ENCODE data around the gene QRICH1. TPM values are rescaled to one million over a fixed set of nuclear protein-coding genes. Genes with fewer than 3 reads are reported as not detected.

QRICH1 gene
- total RNA-seq, 1 experiment from 2014 or later: 151 TPM

GRCh38 chr3:49028673-49029562 lies 65.0 kb downstream of the QRICH1 start, which contains the start of gene IMPDH2:
Gene IMPDH2 (minus strand): TSS chr3:49029398. CDS start chr3:49029350, 48 bp downstream.
- Histone ChIP-seq H3K79me2 (ENCODE audit: insufficient read depth, low read length) (no peaks in the 10 kb centered on the region), H3K79me1 (ENCODE audit: insufficient read depth, low read depth, low read length, poor library complexity, severe bottlenecking) (no peaks in the 10 kb centered on the region), H3K27ac (ENCODE audit: insufficient read length, low read depth, low read length) (no peak within 1 kb of the TSS), H4K20me1 (ENCODE audit: control insufficient read depth, insufficient read depth, insufficient read length) (peaks cover 7% of the 10 kb centered on the region), H3K4ac (ENCODE audit: low read depth, low read length) (no peak within 1 kb of the TSS), H3K9ac (ENCODE audit: extremely low read depth, insufficient read length, low read length) (peak within 1 kb of the TSS; percentile 76), H3K56ac (ENCODE audit: insufficient read length, low read depth, low read length) (no peak within 1 kb of the TSS), H4K8ac (replicated peaks; ENCODE audit: insufficient read length, low read depth, low read length) (no peak within 1 kb of the TSS), H3K4me2 (ENCODE audit: insufficient read depth, insufficient read length, low read length) (peak within 1 kb of the TSS; percentile 81), H4K91ac (ENCODE audit: insufficient read length, low read depth, low read length) (no peak within 1 kb of the TSS), H3K23me2 (ENCODE audit: insufficient read length, low read depth, low read length, poor library complexity, severe bottlenecking) (peaks cover 3% of the 10 kb centered on the region), H3K4me1 (ENCODE audit: insufficient read depth, low read length) (no peaks in the 10 kb centered on the region), H3K9me3 (ENCODE audit: control insufficient read depth, low read depth, low read length) (no peaks in the 10 kb centered on the region), H3K23ac (ENCODE audit: insufficient read length, low read depth, low read length) (no peak within 1 kb of the TSS), H2BK15ac (ENCODE audit: low read depth, low read length) (no peak within 1 kb of the TSS), H2AFZ (ENCODE audit: low read length) (no peak within 1 kb of the TSS), H2BK20ac (ENCODE audit: low read depth, low read length, poor library complexity, severe bottlenecking) (no peak within 1 kb of the TSS), H3K27me3 (ENCODE audit: insufficient read depth, low read length) (no peaks in the 10 kb centered on the region), H4K5ac (ENCODE audit: insufficient read length, low read depth, low read length) (no peak within 1 kb of the TSS), H2BK120ac (ENCODE audit: low read depth, low read length, poor library complexity, severe bottlenecking) (no peak within 1 kb of the TSS), H2BK12ac (ENCODE audit: insufficient read length, low read depth, low read length) (no peak within 1 kb of the TSS), H2BK5ac (ENCODE audit: insufficient read length, low read length) (no peak within 1 kb of the TSS), H3K18ac (ENCODE audit: insufficient read length, low read depth, low read length) (no peak within 1 kb of the TSS), H3K14ac (ENCODE audit: insufficient read depth, low read length) (peak within 1 kb of the TSS; percentile 72), H2AK5ac (ENCODE audit: insufficient read length, low read length) (no peak within 1 kb of the TSS), H3T11ph (ENCODE audit: low read length) (no peak within 1 kb of the TSS)
- no CpG with 5 or more reads among the region's 55 CpGs for WGBS (ENCODE audit: extremely low coverage, insufficient read length, low lambda C conversion rate)
- peaks cover 62 to 93% (median 75%) of the 10 kb centered on the region in 3 experiments for H3K36me3 Mint-ChIP-seq (ENCODE audit: insufficient read depth in 1 of 3, low read depth in 3 of 3)
- TF ChIP-seq, protein P1, sequence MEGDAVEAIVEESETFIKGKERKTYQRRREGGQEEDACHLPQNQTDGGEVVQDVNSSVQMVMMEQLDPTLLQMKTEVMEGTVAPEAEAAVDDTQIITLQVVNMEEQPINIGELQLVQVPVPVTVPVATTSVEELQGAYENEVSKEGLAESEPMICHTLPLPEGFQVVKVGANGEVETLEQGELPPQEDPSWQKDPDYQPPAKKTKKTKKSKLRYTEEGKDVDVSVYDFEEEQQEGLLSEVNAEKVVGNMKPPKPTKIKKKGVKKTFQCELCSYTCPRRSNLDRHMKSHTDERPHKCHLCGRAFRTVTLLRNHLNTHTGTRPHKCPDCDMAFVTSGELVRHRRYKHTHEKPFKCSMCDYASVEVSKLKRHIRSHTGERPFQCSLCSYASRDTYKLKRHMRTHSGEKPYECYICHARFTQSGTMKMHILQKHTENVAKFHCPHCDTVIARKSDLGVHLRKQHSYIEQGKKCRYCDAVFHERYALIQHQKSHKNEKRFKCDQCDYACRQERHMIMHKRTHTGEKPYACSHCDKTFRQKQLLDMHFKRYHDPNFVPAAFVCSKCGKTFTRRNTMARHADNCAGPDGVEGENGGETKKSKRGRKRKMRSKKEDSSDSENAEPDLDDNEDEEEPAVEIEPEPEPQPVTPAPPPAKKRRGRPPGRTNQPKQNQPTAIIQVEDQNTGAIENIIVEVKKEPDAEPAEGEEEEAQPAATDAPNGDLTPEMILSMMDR (conservative IDR thresholded peaks at IDR 0.05): 0 out of 3 replicates have a peak, but pooled peaks have one; percentile 9
- DNase-seq: peak; percentile 92
- no peaks in the 10 kb centered on the region; the same call in none of the 2 replicates for H3K27me3 Mint-ChIP-seq (ENCODE audit: low read depth)
- peak within 1 kb of the TSS; percentile 90 to 96 for H3K4me3 Mint-ChIP-seq
- peak within 1 kb of the TSS; percentile 98 to 99 (median 98); a peak in 6 of 7 replicates for H3K27ac Mint-ChIP-seq
- no peaks in the 10 kb centered on the region for H3K9me3 Mint-ChIP-seq
- H3K4me1 Mint-ChIP-seq: peaks cover 13 to 20% of the 10 kb centered on the region in 2 experiments
